Astrocyte (in vitro differentiated cells and primary cell): ENCODE data around the gene CCDC92B.

Source experiments
- CTCF ChIP-seq: IDR thresholded peaks from 2 replicates; pipeline ENCODE4 v1.5.1; 2011; ENCODE audit warnings: low read depth, mild to moderate bottlenecking, inconsistent platforms, low read length, moderate library complexity; ENCODE audit not compliant: insufficient read depth
- EZH2 ChIP-seq: IDR thresholded peaks from 2 replicates; pipeline ENCODE4 v1.6.1; 2012; ENCODE audit warnings: mild to moderate bottlenecking, low read length, inconsistent platforms; ENCODE audit not compliant: insufficient read depth

- TF ChIP-seq CTCF = no peak
- TF ChIP-seq EZH2 = no peak
These were observed 67.1 kb downstream of the CCDC92B start for GRCh38 chr17:2682176-2682938.
